ENCODE results near the gene SSC5D.

DNA sequence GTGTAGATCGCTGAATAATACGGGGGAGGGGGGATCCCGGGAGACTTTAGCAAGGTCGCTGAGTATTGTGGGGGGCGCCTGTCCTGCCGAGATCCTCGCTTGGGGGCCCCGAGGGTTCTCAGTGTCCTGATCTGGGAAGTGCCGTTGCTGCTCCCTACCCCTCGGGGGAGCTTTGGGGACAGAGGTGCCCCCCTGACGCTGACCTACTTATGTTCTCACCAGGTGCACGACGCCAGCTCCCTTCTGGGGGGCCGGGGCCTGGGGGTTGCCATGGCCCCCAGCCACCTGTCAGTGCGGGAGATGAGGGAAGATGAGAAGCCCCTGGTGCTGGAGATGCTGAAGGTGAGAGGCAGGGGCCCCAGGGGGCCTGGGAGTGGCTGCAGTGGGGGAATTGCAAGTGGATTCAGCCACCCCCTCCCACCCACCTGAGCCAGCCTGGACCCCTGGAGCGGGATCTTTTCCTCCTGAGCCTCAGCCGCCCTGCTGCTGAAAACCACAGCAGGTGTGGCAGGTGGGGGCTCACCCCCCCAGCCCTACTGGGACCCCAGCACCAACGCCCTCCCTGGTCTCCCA is 2.7 kb upstream of the SSC5D start:
- TF ChIP-seq, protein P1, sequence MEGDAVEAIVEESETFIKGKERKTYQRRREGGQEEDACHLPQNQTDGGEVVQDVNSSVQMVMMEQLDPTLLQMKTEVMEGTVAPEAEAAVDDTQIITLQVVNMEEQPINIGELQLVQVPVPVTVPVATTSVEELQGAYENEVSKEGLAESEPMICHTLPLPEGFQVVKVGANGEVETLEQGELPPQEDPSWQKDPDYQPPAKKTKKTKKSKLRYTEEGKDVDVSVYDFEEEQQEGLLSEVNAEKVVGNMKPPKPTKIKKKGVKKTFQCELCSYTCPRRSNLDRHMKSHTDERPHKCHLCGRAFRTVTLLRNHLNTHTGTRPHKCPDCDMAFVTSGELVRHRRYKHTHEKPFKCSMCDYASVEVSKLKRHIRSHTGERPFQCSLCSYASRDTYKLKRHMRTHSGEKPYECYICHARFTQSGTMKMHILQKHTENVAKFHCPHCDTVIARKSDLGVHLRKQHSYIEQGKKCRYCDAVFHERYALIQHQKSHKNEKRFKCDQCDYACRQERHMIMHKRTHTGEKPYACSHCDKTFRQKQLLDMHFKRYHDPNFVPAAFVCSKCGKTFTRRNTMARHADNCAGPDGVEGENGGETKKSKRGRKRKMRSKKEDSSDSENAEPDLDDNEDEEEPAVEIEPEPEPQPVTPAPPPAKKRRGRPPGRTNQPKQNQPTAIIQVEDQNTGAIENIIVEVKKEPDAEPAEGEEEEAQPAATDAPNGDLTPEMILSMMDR (IDR thresholded peaks at IDR 0.05; ENCODE audit: low read depth, low read length, missing input control): no peak
- TF ChIP-seq SP1 (IDR thresholded peaks at IDR 0.05) (no peak), RAD21 (IDR thresholded peaks at IDR 0.05) (no peak), TAF1 (conservative IDR thresholded peaks at IDR 0.05) (no peak), YY1 (IDR thresholded peaks at IDR 0.05) (no peak), FOXA1 (IDR thresholded peaks at IDR 0.05) (no peak), HNF4A (conservative IDR thresholded peaks at IDR 0.05) (no peak), RXRA (IDR thresholded peaks at IDR 0.05) (no peak), JUND (IDR thresholded peaks at IDR 0.05) (no peak)
- TF ChIP-seq, protein P2, sequence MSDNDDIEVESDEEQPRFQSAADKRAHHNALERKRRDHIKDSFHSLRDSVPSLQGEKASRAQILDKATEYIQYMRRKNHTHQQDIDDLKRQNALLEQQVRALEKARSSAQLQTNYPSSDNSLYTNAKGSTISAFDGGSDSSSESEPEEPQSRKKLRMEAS (IDR thresholded peaks at IDR 0.05): no peak
- TF ChIP-seq, protein P3, sequence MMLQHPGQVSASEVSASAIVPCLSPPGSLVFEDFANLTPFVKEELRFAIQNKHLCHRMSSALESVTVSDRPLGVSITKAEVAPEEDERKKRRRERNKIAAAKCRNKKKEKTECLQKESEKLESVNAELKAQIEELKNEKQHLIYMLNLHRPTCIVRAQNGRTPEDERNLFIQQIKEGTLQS (IDR thresholded peaks at IDR 0.05): no peak

All from liver (tissue), 3 donors.